Liver (tissue), 9 donors: Measurements from ENCODE around the gene NUDT16L1. TPM values are rescaled to one million over a fixed set of nuclear protein-coding genes. Genes with fewer than 3 reads are reported as not detected.

Experiments
- DNase-seq: peaks from one replicate; pipeline ENCODE4 v3.0.0-alpha.2; 2017; ENCODE audit warnings: low spot score
- H3K27ac ChIP-seq, 2 donors: one replicate each; pipeline ENCODE4 v1.7.0; 2013; ENCODE audit warnings: inconsistent platforms in 2 of 2, low read length in 2 of 2, control low read depth in 1 of 2, low read depth in 1 of 2, mild to moderate bottlenecking in 1 of 2
- H3K27me3 ChIP-seq, 4 donors: one replicate each; pipeline versions ENCODE4 v1.6.1 to v1.7.0; 2013; ENCODE audit warnings: low read length in 3 of 4, inconsistent platforms in 1 of 4, mild to moderate bottlenecking in 1 of 4, moderate library complexity in 1 of 4; ENCODE audit not compliant: control insufficient read depth in 4 of 4, insufficient read depth in 4 of 4
- H3K36me3 ChIP-seq, 4 donors: one replicate each; pipeline versions ENCODE4 v1.6.1 to v1.7.0; 2013; ENCODE audit warnings: low read length in 3 of 4, mild to moderate bottlenecking in 3 of 4, low read depth in 1 of 4, moderate library complexity in 1 of 4; ENCODE audit not compliant: control insufficient read depth in 4 of 4, insufficient read depth in 3 of 4
- H3K4me1 ChIP-seq, 4 donors: one replicate each; pipeline versions ENCODE4 v1.6.1 to v1.7.0; 2013; ENCODE audit warnings: low read length in 3 of 4, mild to moderate bottlenecking in 3 of 4, moderate library complexity in 1 of 4; ENCODE audit not compliant: control insufficient read depth in 4 of 4, insufficient read depth in 4 of 4
- H3K4me3 ChIP-seq, 3 donors: one replicate each; pipeline versions ENCODE4 v1.6.1 to v1.7.0; 2013; ENCODE audit warnings: low read length in 3 of 3, control low read depth in 1 of 3, low read depth in 1 of 3, mild to moderate bottlenecking in 1 of 3
- H3K9ac ChIP-seq, 2 donors: one replicate each; pipeline ENCODE4 v1.7.0; 2013; ENCODE audit warnings: low read length in 2 of 2, mild to moderate bottlenecking in 2 of 2, moderate library complexity in 2 of 2, control low read depth in 1 of 2, low read depth in 1 of 2
- H3K9me3 ChIP-seq, 4 donors: one replicate each; pipeline versions ENCODE4 v1.6.1 to v1.7.0; 2013; ENCODE audit warnings: low read length in 3 of 4; ENCODE audit not compliant: control insufficient read depth in 4 of 4
- FOXA2 ChIP-seq: IDR thresholded peaks from 2 replicates; pipeline ENCODE4 v1.6.1; 2016; ENCODE audit warnings: antibody characterized with exemption
- GABPA ChIP-seq, 2 donors: IDR thresholded peaks in 1 of 2; conservative IDR thresholded peaks in 1 of 2; 2 replicates each; pipeline ENCODE4 v1.6.1; 2016; ENCODE audit warnings: antibody characterized with exemption in 2 of 2, mild to moderate bottlenecking in 1 of 2, moderate library complexity in 1 of 2
- HNF4A ChIP-seq, 2 donors: conservative IDR thresholded peaks; 2 replicates each; pipeline ENCODE4 v1.6.1; 2016; ENCODE audit warnings: antibody characterized with exemption in 2 of 2, mild to moderate bottlenecking in 2 of 2
- HNF4G ChIP-seq: IDR thresholded peaks from 2 replicates; pipeline ENCODE4 v1.6.1; 2016; ENCODE audit warnings: antibody characterized with exemption
- RAD21 ChIP-seq, 2 donors: IDR thresholded peaks; 2 replicates each; pipeline ENCODE4 v1.6.1; 2016; ENCODE audit warnings: antibody characterized with exemption in 2 of 2, mild to moderate bottlenecking in 2 of 2
- SP1 ChIP-seq: IDR thresholded peaks from 2 replicates; pipeline ENCODE4 v1.6.1; 2018; ENCODE audit warnings: antibody characterized with exemption, mild to moderate bottlenecking
- TAF1 ChIP-seq: conservative IDR thresholded peaks from 2 replicates; pipeline ENCODE4 v1.6.1; 2016; ENCODE audit warnings: antibody characterized with exemption, mild to moderate bottlenecking
- ZBTB33 ChIP-seq: IDR thresholded peaks from 2 replicates; pipeline ENCODE4 v1.6.1; 2016; ENCODE audit warnings: antibody characterized with exemption
- WGBS: extraction: QIAGEN DNeasy Blood & Tissue Kit; methylation state at CpG from one replicate; pipeline ENCODE4 v1.1.7; 2013; 5-methylcytosine and 5-hydroxymethylcytosine counted together
- polyA plus RNA-seq, 2 donors: library from polyadenylated mRNA; stranded (reverse) in 1 of 2; unstranded in 1 of 2; fragments of 200-250 nt in 1 of 2; fragments of >200 nt in 1 of 2; fragmentation: Nextera tagmentation in 1 of 2; extraction: Ambion mirVana in 1 of 2; gene quantifications; one replicate each; pipeline versions ENCODE4 v1.2.1 to v1.2.3, GENCODE V29; 2013 to 2015
- total RNA-seq, 2 donors: library from RNA; depleted of rRNA; stranded (reverse); fragments of >200 nt; gene quantifications; one replicate each; pipeline ENCODE4 v1.2.3, GENCODE V29; 2014
- TF ChIP-seq, protein P1 (sequence below): IDR thresholded peaks from 2 replicates; pipeline ENCODE4 v1.6.1; 2016; ENCODE audit warnings: antibody characterized with exemption, mild to moderate bottlenecking
- donor health status: healthy.
- donor health status: healthy.
- donor health status: healthy.
- donor health status: healthy.
- donor health status: healthy.

NUDT16L1 gene
- total and polyA plus RNA-seq, 4 donors, result 22.4 to 43.4 (median 36.3) TPM

GRCh38 chr16:4655801-4656200 is 37.6 kb upstream of the NUDT16L1 start:
- WGBS, result 97% methylated on average over 6 of the region's 6 CpGs
- TF ChIP-seq, protein P1, sequence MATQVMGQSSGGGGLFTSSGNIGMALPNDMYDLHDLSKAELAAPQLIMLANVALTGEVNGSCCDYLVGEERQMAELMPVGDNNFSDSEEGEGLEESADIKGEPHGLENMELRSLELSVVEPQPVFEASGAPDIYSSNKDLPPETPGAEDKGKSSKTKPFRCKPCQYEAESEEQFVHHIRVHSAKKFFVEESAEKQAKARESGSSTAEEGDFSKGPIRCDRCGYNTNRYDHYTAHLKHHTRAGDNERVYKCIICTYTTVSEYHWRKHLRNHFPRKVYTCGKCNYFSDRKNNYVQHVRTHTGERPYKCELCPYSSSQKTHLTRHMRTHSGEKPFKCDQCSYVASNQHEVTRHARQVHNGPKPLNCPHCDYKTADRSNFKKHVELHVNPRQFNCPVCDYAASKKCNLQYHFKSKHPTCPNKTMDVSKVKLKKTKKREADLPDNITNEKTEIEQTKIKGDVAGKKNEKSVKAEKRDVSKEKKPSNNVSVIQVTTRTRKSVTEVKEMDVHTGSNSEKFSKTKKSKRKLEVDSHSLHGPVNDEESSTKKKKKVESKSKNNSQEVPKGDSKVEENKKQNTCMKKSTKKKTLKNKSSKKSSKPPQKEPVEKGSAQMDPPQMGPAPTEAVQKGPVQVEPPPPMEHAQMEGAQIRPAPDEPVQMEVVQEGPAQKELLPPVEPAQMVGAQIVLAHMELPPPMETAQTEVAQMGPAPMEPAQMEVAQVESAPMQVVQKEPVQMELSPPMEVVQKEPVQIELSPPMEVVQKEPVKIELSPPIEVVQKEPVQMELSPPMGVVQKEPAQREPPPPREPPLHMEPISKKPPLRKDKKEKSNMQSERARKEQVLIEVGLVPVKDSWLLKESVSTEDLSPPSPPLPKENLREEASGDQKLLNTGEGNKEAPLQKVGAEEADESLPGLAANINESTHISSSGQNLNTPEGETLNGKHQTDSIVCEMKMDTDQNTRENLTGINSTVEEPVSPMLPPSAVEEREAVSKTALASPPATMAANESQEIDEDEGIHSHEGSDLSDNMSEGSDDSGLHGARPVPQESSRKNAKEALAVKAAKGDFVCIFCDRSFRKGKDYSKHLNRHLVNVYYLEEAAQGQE, result no peak
- TF ChIP-seq ZBTB33, result no peak
- TF ChIP-seq TAF1, result no peak
- no peak for TF ChIP-seq FOXA2
- TF ChIP-seq HNF4G, result no peak
- TF ChIP-seq GABPA (IDR thresholded peaks at IDR 0.05 in 1 of 2, conservative IDR thresholded peaks at IDR 0.05 in 1 of 2), result no peak
- TF ChIP-seq HNF4A (conservative IDR thresholded peaks at IDR 0.05), result no peak
- TF ChIP-seq RAD21 (IDR thresholded peaks at IDR 0.05), result no peak
- Histone ChIP-seq H3K4me3 (no peak overlapping the region), H3K4me1 (peaks cover 10 to 38% (median 18%) of the 10 kb centered on the region in 4 donors), H3K36me3 (peaks cover 2 to 22% (median 12%) of the 10 kb centered on the region in 4 donors), H3K9me3 (no peaks in the 10 kb centered on the region), H3K9ac (no peak overlapping the region), H3K27me3 (no peaks in the 10 kb centered on the region), H3K27ac (no peak overlapping the region)
- DNase-seq, result no peak

- Histone ChIP-seq H3K27me3 (no peaks in the 10 kb centered on the region), H3K9me3 (no peaks in the 10 kb centered on the region), H3K4me1 (peaks cover 10 to 38% (median 19%) of the 10 kb centered on the region in 4 donors), H3K36me3 (peaks cover 2 to 22% (median 12%) of the 10 kb centered on the region in 4 donors), H3K4me3 (no peak overlapping the region), H3K27ac (no peak overlapping the region), H3K9ac (no peak overlapping the region)
- no peak for TF ChIP-seq SP1
- TF ChIP-seq, protein P1, result no peak
- 97% methylated on average over 12 of the region's 12 CpGs for WGBS
- DNase-seq, result no peak
Measured at GRCh38 chr16:4656221-4656620, 37.1 kb upstream of the NUDT16L1 start.
